ENCODE data around the gene UGT1A9. TPM values are rescaled to one million over a fixed set of nuclear protein-coding genes. Genes with fewer than 3 reads are reported as not detected.
"Not testable (repeated sequence)": the region's sequence is repeated elsewhere in the genome, so short reads cannot be mapped to it uniquely, and the experiment has no call there.

The UGT1A9 gene
- total RNA-seq, 6 experiments from 2014 or later: not detected

GRCh38 chr2:233712611-233713261 is 41.0 kb downstream of the UGT1A9 start, which contains the start of gene UGT1A5:
TSS of gene UGT1A5 (plus strand) at chr2:233712907. CDS start at chr2:233712992, 85 bp downstream.
- H3K4me3 Mint-ChIP-seq: no peak within 1 kb of the TSS
- H3K9me3 Mint-ChIP-seq: no peaks in the 10 kb centered on the region
- no peak within 1 kb of the TSS for H3K27ac Mint-ChIP-seq
- H3K36me3 Mint-ChIP-seq (ENCODE audit: low read depth): no peaks in the 10 kb centered on the region
- H3K4me1 Mint-ChIP-seq (ENCODE audit: low read depth): peaks cover 6% of the 10 kb centered on the region; the same call in 1 of the 2 replicates
- H3K27me3 Mint-ChIP-seq (ENCODE audit: insufficient read depth): peaks cover 7% of the 10 kb centered on the region
- TF ChIP-seq CTCF (IDR thresholded peaks at IDR 0.05): no peak
- no peak for DNase-seq

- H3K27ac Mint-ChIP-seq: no peak overlapping the region
- no peaks in the 10 kb centered on the region for H3K36me3 Mint-ChIP-seq (ENCODE audit: low read depth)
- TF ChIP-seq CTCF (IDR thresholded peaks at IDR 0.05): no peak
- no peak overlapping the region for H3K4me3 Mint-ChIP-seq
- peaks cover 2% of the 10 kb centered on the region; the same call in 1 of the 2 replicates for H3K4me1 Mint-ChIP-seq (ENCODE audit: low read depth)
- peaks cover 7% of the 10 kb centered on the region for H3K27me3 Mint-ChIP-seq (ENCODE audit: insufficient read depth)
- no peaks in the 10 kb centered on the region for H3K9me3 Mint-ChIP-seq
- no peak for DNase-seq
Measured at GRCh38 chr2:233713262-233713615, 41.5 kb downstream of the UGT1A9 start.

GRCh38 chr2:233714121-233714520 is 42.4 kb downstream of the UGT1A9 start:
- H3K36me3 Mint-ChIP-seq (ENCODE audit: low read depth): no peaks in the 10 kb centered on the region
- no peak for DNase-seq
- no peak for TF ChIP-seq CTCF (IDR thresholded peaks at IDR 0.05)
- no peak overlapping the region for H3K27ac Mint-ChIP-seq
- H3K9me3 Mint-ChIP-seq: no peaks in the 10 kb centered on the region
- H3K4me1 Mint-ChIP-seq (ENCODE audit: low read depth): no peaks in the 10 kb centered on the region
- peaks cover 7% of the 10 kb centered on the region for H3K27me3 Mint-ChIP-seq (ENCODE audit: insufficient read depth)
- no peak overlapping the region for H3K4me3 Mint-ChIP-seq

GRCh38 chr2:233718552-233718951 is 46.9 kb downstream of the UGT1A9 start, which contains the start of gene UGT1A4:
TSS of gene UGT1A4 (plus strand) at chr2:233718736. CDS start at chr2:233718821, 85 bp downstream.
- no peaks in the 10 kb centered on the region for H3K4me1 Mint-ChIP-seq (ENCODE audit: low read depth)
- H3K27me3 Mint-ChIP-seq (ENCODE audit: insufficient read depth): peaks cover 10% of the 10 kb centered on the region
- no peaks in the 10 kb centered on the region for H3K9me3 Mint-ChIP-seq
- no peaks in the 10 kb centered on the region for H3K36me3 Mint-ChIP-seq (ENCODE audit: low read depth)
- no peak for TF ChIP-seq CTCF (IDR thresholded peaks at IDR 0.05)
- no peak within 1 kb of the TSS for H3K4me3 Mint-ChIP-seq
- no peak within 1 kb of the TSS for H3K27ac Mint-ChIP-seq
- no peak for DNase-seq

GRCh38 chr2:233728723-233729301 is 57.1 kb downstream of the UGT1A9 start, which contains the start of gene UGT1A3:
TSS of gene UGT1A3 (plus strand) at chr2:233729042. CDS start at chr2:233729127, 85 bp downstream.
- TF ChIP-seq CTCF (IDR thresholded peaks at IDR 0.05): no peak
- no peaks in the 10 kb centered on the region for H3K4me1 Mint-ChIP-seq (ENCODE audit: low read depth)
- H3K9me3 Mint-ChIP-seq: peaks cover 4% of the 10 kb centered on the region
- no peak within 1 kb of the TSS for H3K4me3 Mint-ChIP-seq
- no peak within 1 kb of the TSS for H3K27ac Mint-ChIP-seq
- DNase-seq: no peak
- H3K36me3 Mint-ChIP-seq (ENCODE audit: low read depth): no peaks in the 10 kb centered on the region
- no peaks in the 10 kb centered on the region; the same call in 1 of the 2 replicates for H3K27me3 Mint-ChIP-seq (ENCODE audit: insufficient read depth)

- H3K36me3 Mint-ChIP-seq (ENCODE audit: low read depth); DNase-seq; H3K4me1 Mint-ChIP-seq (ENCODE audit: low read depth); H3K9me3 Mint-ChIP-seq; H3K27me3 Mint-ChIP-seq (ENCODE audit: insufficient read depth); H3K4me3 Mint-ChIP-seq; H3K27ac Mint-ChIP-seq: not testable (repeated sequence)
Measured at GRCh38 chr2:233736868-233737653, 65.4 kb downstream of the UGT1A9 start.
